HepG2 (cell line): ENCODE results near the gene ZNF578. TPM values are rescaled to one million over a fixed set of nuclear protein-coding genes. Genes with fewer than 3 reads are reported as not detected.

Experiments used
- ATAC-seq: fragments of 200-7000 bp; cut with Tn5 transposase; 3 replicates; pipeline ENCODE4 v1.9.1; 2020; ENCODE audit warnings: mild to moderate bottlenecking, moderate library complexity
- BruUV-seq: library from RNA; stranded (reverse); fragments of 400-500 nt; replicated peaks from 2 replicates; lab custom pipeline; 2021; lab: Mats Ljungman, UMichigan
- CTCF ChIA-PET: fragments of 300-600 bp; formaldehyde crosslinking; extraction: SDS; loops from one replicate; lab custom pipeline; 2021; ENCODE audit warnings: low total read pairs, inconsistent platforms, low intra/inter-chr PET ratio; lab: Yijun Ruan, JAX
- POLR2A ChIA-PET: fragments of 350-600 bp; sonication (Branson Sonifier 250); formaldehyde crosslinking; loops from one replicate; lab custom pipeline; 2020; ENCODE audit warnings: antibody characterized with exemption, inconsistent platforms; lab: Yijun Ruan, JAX
- DNase-seq: peaks from one replicate; pipeline ENCODE4 v3.0.0-alpha.2; 2015; ENCODE audit warnings: low spot score
- FAIRE-seq: peaks from 3 replicates; lab custom pipeline; 2011; peaks lifted over from hg19 to GRCh38; lab: Jason Lieb, UNC
- H2AFZ ChIP-seq: one replicate; pipeline ENCODE4 v1.6.1; 2011; ENCODE audit warnings: low read length, inconsistent platforms
- H3K27ac ChIP-seq: fragments of 300-600 bp; 3 replicates; pipeline ENCODE4 v1.8.0; 2011; ENCODE audit warnings: mixed run types, mild to moderate bottlenecking, mixed read lengths, low read length, inconsistent platforms; ENCODE audit not compliant: insufficient read depth; ENCODE audit errors: extremely low read length
- H3K27me3 ChIP-seq, 2 experiments: fragments of 200-600 bp in 1 of 2; 2 replicates in 1 of 2; 3 replicates in 1 of 2; pipeline versions ENCODE4 v1.6.0 to v1.8.0; 2011; ENCODE audit warnings: low read length in 2 of 2, mild to moderate bottlenecking in 2 of 2, moderate library complexity in 2 of 2, inconsistent platforms in 1 of 2; ENCODE audit not compliant: insufficient read depth in 2 of 2, control insufficient read depth in 1 of 2
- H3K36me3 ChIP-seq, 2 experiments: fragments of 200-600 bp in 1 of 2; replicated peaks in 1 of 2; 2 replicates in 1 of 2; 3 replicates in 1 of 2; pipeline versions ENCODE4 v1.5.1 to v1.8.0; 2011; ENCODE audit warnings: low read length in 2 of 2, inconsistent platforms in 1 of 2; ENCODE audit not compliant: insufficient read depth in 2 of 2, control insufficient read depth in 1 of 2
- H3K4me1 ChIP-seq: 2 replicates; pipeline ENCODE4 v1.5.1; 2012; ENCODE audit warnings: low read length, inconsistent platforms; ENCODE audit not compliant: insufficient read depth
- H3K4me2 ChIP-seq: 2 replicates; pipeline ENCODE4 v1.6.0; 2011; ENCODE audit warnings: low read depth, low read length, inconsistent platforms
- H3K4me3 ChIP-seq, 3 experiments: fragments of 200-600 bp in 1 of 3; sonication (generic), shearing (Covaris generic) in 1 of 3; replicated peaks in 1 of 3; 2 replicates each; pipeline ENCODE4 v1.5.1; 2011 to 2016; ENCODE audit warnings: low read length in 3 of 3, inconsistent platforms in 2 of 3, low read depth in 2 of 3, mild to moderate bottlenecking in 2 of 3, control low read depth in 1 of 3, mixed read lengths in 1 of 3; ENCODE audit not compliant: insufficient read depth in 1 of 3
- H3K79me2 ChIP-seq: one replicate; pipeline ENCODE4 v1.6.1; 2011; ENCODE audit warnings: low read length, inconsistent platforms; ENCODE audit not compliant: insufficient read depth
- H3K9ac ChIP-seq: 2 replicates; pipeline ENCODE4 v1.6.0; 2011; ENCODE audit warnings: mild to moderate bottlenecking, low read depth, low read length, inconsistent platforms; ENCODE audit not compliant: insufficient read depth
- H3K9me3 ChIP-seq: 2 replicates; pipeline ENCODE4 v1.5.1; 2012; ENCODE audit warnings: mild to moderate bottlenecking, low read length
- H4K20me1 ChIP-seq: 2 replicates; pipeline ENCODE4 v1.6.0; 2011; ENCODE audit warnings: inconsistent platforms, mild to moderate bottlenecking, low read length, moderate library complexity; ENCODE audit not compliant: insufficient read depth
- AGO2 ChIP-seq: fragments of 200-400 bp; formaldehyde crosslinking; optimal IDR thresholded peaks from 2 replicates; pipeline ENCODE3; 2017; ENCODE audit warnings: mild to moderate bottlenecking, low read depth, low read length, moderate library complexity
- FOXP1 ChIP-seq, 2 experiments: fragments of 450-650 bp in 1 of 2; IDR thresholded peaks; 2 replicates each; pipeline ENCODE4 v1.6.1; 2017 to 2018; ENCODE audit warnings: antibody characterized with exemption in 1 of 2
- KAT7 ChIP-seq: IDR thresholded peaks from 2 replicates; pipeline ENCODE4 v1.6.1; 2018; ENCODE audit warnings: borderline replicate concordance, missing compliant biosample characterization
- KMT2B ChIP-seq: IDR thresholded peaks from 2 replicates; pipeline ENCODE4 v1.6.1; 2016; ENCODE audit warnings: missing genetic modification reagents, missing compliant biosample characterization
- RBM22 ChIP-seq: fragments of 200-400 bp; formaldehyde crosslinking; optimal IDR thresholded peaks from 2 replicates; pipeline ENCODE3; 2017; ENCODE audit warnings: mild to moderate bottlenecking, low read length, moderate library complexity
- SUZ12 ChIP-seq: fragments of 150-350 bp; IDR thresholded peaks from 2 replicates; pipeline ENCODE4 v1.6.1; 2014; ENCODE audit warnings: low read depth, low read length
- TARDBP ChIP-seq: sonication (generic); formaldehyde crosslinking; IDR thresholded peaks from 2 replicates; pipeline ENCODE4 v1.8.0; 2022; ENCODE audit warnings: mild to moderate bottlenecking, missing genetic modification reagents
- TRAFD1 ChIP-seq: sonication (generic); formaldehyde crosslinking; IDR thresholded peaks from 2 replicates; pipeline ENCODE4 v1.5.1; 2020; ENCODE audit warnings: missing genetic modification reagents, mild to moderate bottlenecking, borderline replicate concordance
- ZFP91 ChIP-seq: sonication (generic); formaldehyde crosslinking; IDR thresholded peaks from 2 replicates; pipeline ENCODE4 v1.9.0; 2022; ENCODE audit warnings: missing genetic modification reagents, mild to moderate bottlenecking, borderline replicate concordance
- ZFX ChIP-seq: sonication (generic); formaldehyde crosslinking; IDR thresholded peaks from 2 replicates; pipeline ENCODE4 v1.4.0; 2020; ENCODE audit warnings: mild to moderate bottlenecking, low read depth, missing genetic modification reagents, moderate library complexity
- ZNF12 ChIP-seq: sonication (generic); formaldehyde crosslinking; IDR thresholded peaks from 2 replicates; pipeline ENCODE4 v1.5.0; 2020; ENCODE audit warnings: missing genetic modification reagents
- ZNF24 ChIP-seq: fragments of 450-650 bp; IDR thresholded peaks from 2 replicates; pipeline ENCODE4 v1.6.1; 2017; ENCODE audit warnings: antibody characterized with exemption, mild to moderate bottlenecking
- ZNF782 ChIP-seq: sonication (generic); formaldehyde crosslinking; IDR thresholded peaks from 2 replicates; pipeline ENCODE4 v1.4.0; 2020; ENCODE audit warnings: missing genetic modification reagents, mild to moderate bottlenecking, borderline replicate concordance
- WGBS: methylation state at CpG from one replicate; pipeline ENCODE4 v1.1.6; 2017; ENCODE audit warnings: low lambda C conversion rate; 5-methylcytosine and 5-hydroxymethylcytosine counted together
- in situ Hi-C: cut with HindIII; loops from 2 replicates; pipeline ENCODE4 v1.10.0; 2017; ENCODE audit warnings: low pct_unique_long_range_greater_than_20kb; ENCODE audit not compliant: extremely low pct_ligation_motif_present
- intact Hi-C: fragments of 100-400 bp; cut with micrococcal nuclease; formaldehyde crosslinking; loops from one replicate; pipeline ENCODE4 v1.10.0; 2022; ENCODE audit not compliant: unreplicated experiment
- polyA plus RNA-seq, 8 experiments: library from polyadenylated mRNA; depleted of rRNA in 3 of 8; stranded (reverse) in 7 of 8; unstranded in 1 of 8; fragments of >200 nt; fragmentation: Illumina TruSeq in 4 of 8; extraction: Trizol in 4 of 8; gene quantifications; 2 replicates each; pipeline versions ENCODE4 v1.2.1 to v1.2.3, GENCODE V29; 2011 to 2016; ENCODE audit warnings: low read depth in 4 of 8, missing spikeins in 1 of 8, mixed read lengths in 1 of 8; ENCODE audit not compliant: insufficient read depth in 1 of 8
- total RNA-seq, 5 experiments: library from RNA; depleted of rRNA; stranded (reverse); fragments of >200 nt; fragmentation: Illumina TruSeq; extraction: Trizol; gene quantifications; 2 replicates each; pipeline ENCODE4 v1.2.3, GENCODE V29; 2016; ENCODE audit warnings: low read depth in 1 of 5
- TF ChIP-seq, protein P1 (sequence below): sonication (generic); formaldehyde crosslinking; IDR thresholded peaks from 2 replicates; pipeline ENCODE4 v1.4.0; 2020; ENCODE audit warnings: mild to moderate bottlenecking, missing genetic modification reagents
- TF ChIP-seq, protein P2 (sequence below): sonication (generic); formaldehyde crosslinking; IDR thresholded peaks from 2 replicates; pipeline ENCODE4 v1.9.0; 2021; ENCODE audit warnings: missing genetic modification reagents, borderline replicate concordance
- TF ChIP-seq, protein P3 (sequence below): sonication (generic); formaldehyde crosslinking; IDR thresholded peaks from 2 replicates; pipeline ENCODE4 v1.4.0; 2020; ENCODE audit warnings: mild to moderate bottlenecking, missing genetic modification reagents
- TF ChIP-seq, protein P4 (sequence below): fragments of 450-650 bp; IDR thresholded peaks from 2 replicates; pipeline ENCODE4 v1.6.1; 2016

The ZNF578 gene
- total and polyA plus RNA-seq, 2 of the 13 experiments (the other 11 are each of a cell fraction or from before 2014, with no cell fraction given), result not detected

DNA sequence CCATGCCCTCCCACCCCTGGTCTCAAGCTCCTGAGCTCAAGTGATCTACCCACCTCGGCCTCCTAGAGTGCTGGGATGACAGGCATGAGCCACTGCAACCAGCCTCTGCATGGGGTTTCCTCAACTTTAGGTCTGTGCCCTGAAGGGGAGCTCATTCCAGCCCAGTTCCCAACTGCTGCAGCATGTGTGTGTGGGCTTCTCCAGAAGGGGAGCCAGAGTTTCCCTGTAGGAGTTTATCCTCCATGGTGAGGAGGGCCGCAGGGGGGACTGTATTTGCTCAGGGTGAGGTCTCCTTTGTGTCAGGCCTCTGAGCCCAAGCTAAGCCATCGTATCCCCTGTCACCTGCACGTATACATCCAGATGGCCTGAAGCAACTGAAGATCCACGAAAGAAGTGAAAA, 62.8 kb downstream of the ZNF578 start:
- no peak overlapping the region for H2AFZ ChIP-seq
- H3K9ac ChIP-seq, result no peak overlapping the region
- BruUV-seq, result no TSS peak
- no peaks in the 10 kb centered on the region for H3K79me2 ChIP-seq
- CTCF ChIA-PET, result no interaction called here
- no peak for DNase-seq
- no peak overlapping the region for H3K4me3 ChIP-seq
- TF ChIP-seq RBM22, result no peak
- TF ChIP-seq TRAFD1 (CRISPR knock-in tag), result no peak
- TF ChIP-seq, protein P1, sequence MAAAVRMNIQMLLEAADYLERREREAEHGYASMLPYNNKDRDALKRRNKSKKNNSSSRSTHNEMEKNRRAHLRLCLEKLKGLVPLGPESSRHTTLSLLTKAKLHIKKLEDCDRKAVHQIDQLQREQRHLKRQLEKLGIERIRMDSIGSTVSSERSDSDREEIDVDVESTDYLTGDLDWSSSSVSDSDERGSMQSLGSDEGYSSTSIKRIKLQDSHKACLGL (CRISPR knock-in tag), result no peak
- no peak for TF ChIP-seq KMT2B
- TF ChIP-seq ZNF24, result no peak
- no peak for TF ChIP-seq ZNF12 (CRISPR knock-in tag)
- TF ChIP-seq ZNF782 (CRISPR knock-in tag), result no peak
- no peak for TF ChIP-seq SUZ12
- TF ChIP-seq KAT7 (CRISPR knock-in tag), result no peak
- TF ChIP-seq ZFX, result no peak
- no peak for TF ChIP-seq AGO2
- no peak for TF ChIP-seq ZFP91 (CRISPR knock-in tag)
- no peak for TF ChIP-seq TARDBP (CRISPR knock-in tag)
- no peak for TF ChIP-seq FOXP1 (IDR thresholded peaks at IDR 0.05)
- TF ChIP-seq FOXP1 (CRISPR knock-in tag; IDR thresholded peaks at IDR 0.05), result no peak
- TF ChIP-seq, protein P2, sequence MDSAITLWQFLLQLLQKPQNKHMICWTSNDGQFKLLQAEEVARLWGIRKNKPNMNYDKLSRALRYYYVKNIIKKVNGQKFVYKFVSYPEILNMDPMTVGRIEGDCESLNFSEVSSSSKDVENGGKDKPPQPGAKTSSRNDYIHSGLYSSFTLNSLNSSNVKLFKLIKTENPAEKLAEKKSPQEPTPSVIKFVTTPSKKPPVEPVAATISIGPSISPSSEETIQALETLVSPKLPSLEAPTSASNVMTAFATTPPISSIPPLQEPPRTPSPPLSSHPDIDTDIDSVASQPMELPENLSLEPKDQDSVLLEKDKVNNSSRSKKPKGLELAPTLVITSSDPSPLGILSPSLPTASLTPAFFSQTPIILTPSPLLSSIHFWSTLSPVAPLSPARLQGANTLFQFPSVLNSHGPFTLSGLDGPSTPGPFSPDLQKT, result no peak
- TF ChIP-seq, protein P3, sequence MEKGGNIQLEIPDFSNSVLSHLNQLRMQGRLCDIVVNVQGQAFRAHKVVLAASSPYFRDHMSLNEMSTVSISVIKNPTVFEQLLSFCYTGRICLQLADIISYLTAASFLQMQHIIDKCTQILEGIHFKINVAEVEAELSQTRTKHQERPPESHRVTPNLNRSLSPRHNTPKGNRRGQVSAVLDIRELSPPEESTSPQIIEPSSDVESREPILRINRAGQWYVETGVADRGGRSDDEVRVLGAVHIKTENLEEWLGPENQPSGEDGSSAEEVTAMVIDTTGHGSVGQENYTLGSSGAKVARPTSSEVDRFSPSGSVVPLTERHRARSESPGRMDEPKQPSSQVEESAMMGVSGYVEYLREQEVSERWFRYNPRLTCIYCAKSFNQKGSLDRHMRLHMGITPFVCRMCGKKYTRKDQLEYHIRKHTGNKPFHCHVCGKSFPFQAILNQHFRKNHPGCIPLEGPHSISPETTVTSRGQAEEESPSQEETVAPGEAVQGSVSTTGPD (CRISPR knock-in tag), result no peak
- TF ChIP-seq, protein P4, sequence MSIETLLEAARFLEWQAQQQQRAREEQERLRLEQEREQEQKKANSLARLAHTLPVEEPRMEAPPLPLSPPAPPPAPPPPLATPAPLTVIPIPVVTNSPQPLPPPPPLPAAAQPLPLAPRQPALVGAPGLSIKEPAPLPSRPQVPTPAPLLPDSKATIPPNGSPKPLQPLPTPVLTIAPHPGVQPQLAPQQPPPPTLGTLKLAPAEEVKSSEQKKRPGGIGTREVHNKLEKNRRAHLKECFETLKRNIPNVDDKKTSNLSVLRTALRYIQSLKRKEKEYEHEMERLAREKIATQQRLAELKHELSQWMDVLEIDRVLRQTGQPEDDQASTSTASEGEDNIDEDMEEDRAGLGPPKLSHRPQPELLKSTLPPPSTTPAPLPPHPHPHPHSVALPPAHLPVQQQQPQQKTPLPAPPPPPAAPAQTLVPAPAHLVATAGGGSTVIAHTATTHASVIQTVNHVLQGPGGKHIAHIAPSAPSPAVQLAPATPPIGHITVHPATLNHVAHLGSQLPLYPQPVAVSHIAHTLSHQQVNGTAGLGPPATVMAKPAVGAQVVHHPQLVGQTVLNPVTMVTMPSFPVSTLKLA, result no peak
- H3K4me2 ChIP-seq, result no peak overlapping the region
- H3K36me3 ChIP-seq, result no peaks in the 10 kb centered on the region
- peak; percentile 65 for ATAC-seq
- in situ Hi-C loops, result no loop called here
- intact Hi-C loops, result no loop called here
- WGBS, result 10% methylated on average over 5 of the region's 5 CpGs
- peaks cover 43% of the 10 kb centered on the region for H3K9me3 ChIP-seq
- H3K4me1 ChIP-seq, result peaks cover 14% of the 10 kb centered on the region; the same call in 1 of the 2 replicates
- no peaks in the 10 kb centered on the region; a peak in 1 of 5 replicates for H3K27me3 ChIP-seq
- H4K20me1 ChIP-seq, result no peaks in the 10 kb centered on the region
- no peak overlapping the region for H3K27ac ChIP-seq
- FAIRE-seq, result no peak
- POLR2A ChIA-PET, result no interaction called here
